H9 (cell line): Measurements from ENCODE around the gene ITPR2. TPM values are rescaled to one million over a fixed set of nuclear protein-coding genes. Genes with fewer than 3 reads are reported as not detected.

ENCODE experiments used
- DNase-seq: peaks from one replicate; pipeline ENCODE4 v3.0.0-alpha.2; 2017
- H2AFZ ChIP-seq: one replicate; pipeline ENCODE4 v1.6.1; 2013; ENCODE audit warnings: mild to moderate bottlenecking, low read length, control low read depth, moderate library complexity
- H2AK5ac ChIP-seq: 2 replicates; pipeline ENCODE4 v1.6.1; 2013; ENCODE audit warnings: low read length, control low read depth, mixed read lengths; ENCODE audit not compliant: insufficient read length
- H2BK120ac ChIP-seq: one replicate; pipeline ENCODE4 v1.6.1; 2013; ENCODE audit warnings: low read depth, mild to moderate bottlenecking, low read length, control low read depth, inconsistent platforms; ENCODE audit not compliant: poor library complexity, severe bottlenecking
- H2BK12ac ChIP-seq: 2 replicates; pipeline ENCODE4 v1.6.1; 2013; ENCODE audit warnings: low read length, control low read depth, mixed read lengths, low read depth; ENCODE audit not compliant: insufficient read length
- H2BK15ac ChIP-seq: 2 replicates; pipeline ENCODE4 v1.6.1; 2013; ENCODE audit warnings: low read depth, low read length, control low read depth
- H2BK20ac ChIP-seq: one replicate; pipeline ENCODE4 v1.6.1; 2013; ENCODE audit warnings: low read depth, mild to moderate bottlenecking, low read length, control low read depth, inconsistent platforms; ENCODE audit not compliant: poor library complexity, severe bottlenecking
- H2BK5ac ChIP-seq: 2 replicates; pipeline ENCODE4 v1.6.1; 2013; ENCODE audit warnings: low read length, control low read depth, mixed read lengths; ENCODE audit not compliant: insufficient read length
- H3K14ac ChIP-seq: 2 replicates; pipeline ENCODE4 v1.6.1; 2013; ENCODE audit warnings: low read length, control low read depth; ENCODE audit not compliant: insufficient read depth
- H3K18ac ChIP-seq: 2 replicates; pipeline ENCODE4 v1.6.1; 2013; ENCODE audit warnings: low read depth, mild to moderate bottlenecking, mixed read lengths, low read length, control low read depth; ENCODE audit not compliant: insufficient read length
- H3K23ac ChIP-seq: 2 replicates; pipeline ENCODE4 v1.6.1; 2013; ENCODE audit warnings: low read length, control low read depth, mixed read lengths, low read depth; ENCODE audit not compliant: insufficient read length
- H3K23me2 ChIP-seq: 2 replicates; pipeline ENCODE4 v1.6.1; 2013; ENCODE audit warnings: low read depth, mild to moderate bottlenecking, mixed read lengths, low read length, control low read depth; ENCODE audit not compliant: insufficient read length, poor library complexity, severe bottlenecking
- H3K27ac ChIP-seq: 2 replicates; pipeline ENCODE4 v1.5.1; 2013; ENCODE audit warnings: low read length, control low read depth, mixed read lengths, low read depth; ENCODE audit not compliant: insufficient read length
- H3K27me3 ChIP-seq: 2 replicates; pipeline ENCODE4 v1.6.1; 2013; ENCODE audit warnings: low read length, control low read depth, inconsistent platforms; ENCODE audit not compliant: insufficient read depth
- H3K4ac ChIP-seq: 2 replicates; pipeline ENCODE4 v1.6.1; 2013; ENCODE audit warnings: low read depth, mild to moderate bottlenecking, control low read depth, inconsistent platforms, low read length, moderate library complexity
- H3K4me1 ChIP-seq: 2 replicates; pipeline ENCODE4 v1.6.1; 2013; ENCODE audit warnings: low read length, control low read depth, inconsistent platforms; ENCODE audit not compliant: insufficient read depth
- H3K4me2 ChIP-seq: 2 replicates; pipeline ENCODE4 v1.6.1; 2013; ENCODE audit warnings: low read length, control low read depth, mixed read lengths; ENCODE audit not compliant: insufficient read length, insufficient read depth
- H3K56ac ChIP-seq: 2 replicates; pipeline ENCODE4 v1.6.1; 2013; ENCODE audit warnings: low read depth, mild to moderate bottlenecking, mixed read lengths, low read length, control low read depth; ENCODE audit not compliant: insufficient read length
- H3K79me1 ChIP-seq: 2 replicates; pipeline ENCODE4 v1.6.1; 2013; ENCODE audit warnings: low read depth, mild to moderate bottlenecking, moderate library complexity, low read length, control low read depth, inconsistent platforms; ENCODE audit not compliant: insufficient read depth, poor library complexity, severe bottlenecking
- H3K79me2 ChIP-seq: 2 replicates; pipeline ENCODE4 v1.6.1; 2013; ENCODE audit warnings: low read length, control low read depth, inconsistent platforms; ENCODE audit not compliant: insufficient read depth
- H3K9ac ChIP-seq: 2 replicates; pipeline ENCODE4 v1.6.1; 2013; ENCODE audit warnings: low read length, control low read depth, mixed read lengths; ENCODE audit not compliant: insufficient read length; ENCODE audit errors: extremely low read depth
- H3K9me3 ChIP-seq: one replicate; pipeline ENCODE4 v1.6.1; 2013; ENCODE audit warnings: low read depth, low read length, inconsistent platforms; ENCODE audit not compliant: control insufficient read depth
- H3T11ph ChIP-seq: one replicate; pipeline ENCODE4 v1.6.1; 2013; ENCODE audit warnings: mild to moderate bottlenecking, low read length, control low read depth, inconsistent platforms
- H4K20me1 ChIP-seq: one replicate; pipeline ENCODE4 v1.6.1; 2013; ENCODE audit not compliant: control insufficient read depth, insufficient read length, insufficient read depth
- H4K5ac ChIP-seq: 2 replicates; pipeline ENCODE4 v1.6.1; 2013; ENCODE audit warnings: low read depth, mild to moderate bottlenecking, mixed read lengths, low read length, control low read depth; ENCODE audit not compliant: insufficient read length
- H4K8ac ChIP-seq: replicated peaks from 2 replicates; pipeline ENCODE4 v1.6.1; 2013; ENCODE audit warnings: low read length, control low read depth, mixed read lengths, low read depth; ENCODE audit not compliant: insufficient read length
- H4K91ac ChIP-seq: 2 replicates; pipeline ENCODE4 v1.6.1; 2013; ENCODE audit warnings: low read depth, mild to moderate bottlenecking, moderate library complexity, mixed read lengths, low read length, control low read depth; ENCODE audit not compliant: insufficient read length
- H3K27ac Mint-ChIP-seq, 3 experiments: 2 replicates in 2 of 3; 3 replicates in 1 of 3; pipeline ENCODE4 v1.8.0; 2020 to 2021; ENCODE audit warnings: mixed read lengths in 3 of 3, mild to moderate bottlenecking in 1 of 3, moderate library complexity in 1 of 3
- H3K27me3 Mint-ChIP-seq: 2 replicates; pipeline ENCODE4 v1.8.0; 2021; ENCODE audit warnings: low read depth, mild to moderate bottlenecking, moderate library complexity, mixed read lengths
- H3K36me3 Mint-ChIP-seq, 3 experiments: 2 replicates in 2 of 3; 3 replicates in 1 of 3; pipeline ENCODE4 v1.8.0; 2020 to 2021; ENCODE audit warnings: low read depth in 3 of 3, mixed read lengths in 3 of 3; ENCODE audit not compliant: insufficient read depth in 1 of 3
- H3K4me1 Mint-ChIP-seq, 2 experiments: 2 replicates each; pipeline ENCODE4 v1.8.0; 2020; ENCODE audit warnings: mixed read lengths in 2 of 2
- H3K4me3 Mint-ChIP-seq, 2 experiments: 2 replicates in 1 of 2; 3 replicates in 1 of 2; pipeline ENCODE4 v1.8.0; 2020 to 2021; ENCODE audit warnings: mild to moderate bottlenecking in 2 of 2, mixed read lengths in 2 of 2, moderate library complexity in 1 of 2
- H3K9me3 Mint-ChIP-seq, 2 experiments: 2 replicates in 1 of 2; 3 replicates in 1 of 2; pipeline ENCODE4 v1.8.0; 2020; ENCODE audit warnings: mild to moderate bottlenecking in 2 of 2, mixed read lengths in 2 of 2, moderate library complexity in 1 of 2
- whole genome bisulfite sequencing: extraction: QIAGEN DNeasy Blood & Tissue Kit; methylation state at CpG from one replicate; pipeline ENCODE4 v1.1.7; 2013; ENCODE audit warnings: missing lambda C conversion rate, low lambda C conversion rate, mixed read lengths; ENCODE audit not compliant: insufficient read length; ENCODE audit errors: extremely low coverage; 5-methylcytosine and 5-hydroxymethylcytosine counted together
- total RNA-seq: library from RNA; stranded (reverse); gene quantifications from 2 replicates; pipeline ENCODE4 v1.2.1, GENCODE V29; 2021
- TF ChIP-seq, protein P1 (sequence below): fragments of 200-600 bp; sonication (generic); conservative IDR thresholded peaks from 3 replicates; pipeline ENCODE4 v1.8.0; 2021; ENCODE audit warnings: antibody characterized with exemption, mild to moderate bottlenecking

The ITPR2 gene
- total RNA-seq, 1 experiment from 2014 or later: 14.8 TPM

DNA sequence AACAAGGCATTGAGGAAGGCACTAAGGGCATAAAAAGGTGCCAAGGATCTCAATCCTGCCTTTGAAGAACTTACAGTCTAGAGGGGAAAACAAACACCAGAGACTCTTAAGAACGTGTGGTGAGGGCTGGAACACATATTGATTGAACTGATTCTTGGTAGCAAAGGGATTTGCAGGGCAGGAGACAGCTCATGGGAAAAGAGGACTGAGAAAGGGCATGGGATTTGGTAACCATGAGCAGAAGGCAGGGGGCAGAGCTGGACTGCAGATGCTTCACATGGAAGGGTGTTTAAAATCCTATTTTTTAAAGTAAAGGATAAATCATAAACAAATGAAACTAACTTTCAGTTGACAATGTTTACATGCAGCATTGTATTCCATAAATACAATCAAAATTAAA, 203.1 kb downstream of the ITPR2 start:
- Histone ChIP-seq H3K14ac (no peak overlapping the region), H3T11ph (no peak overlapping the region), H2AFZ (no peak overlapping the region), H4K8ac (no peak overlapping the region), H3K27me3 (no peaks in the 10 kb centered on the region), H3K4ac (no peak overlapping the region), H4K20me1 (no peaks in the 10 kb centered on the region), H2BK15ac (no peak overlapping the region), H2AK5ac (no peak overlapping the region), H3K27ac (no peak overlapping the region), H3K9ac (no peak overlapping the region), H3K79me1 (no peaks in the 10 kb centered on the region), H3K79me2 (no peaks in the 10 kb centered on the region), H3K56ac (no peak overlapping the region), H2BK12ac (no peak overlapping the region), H2BK5ac (no peak overlapping the region), H3K18ac (no peak overlapping the region), H3K23me2 (no peaks in the 10 kb centered on the region), H2BK120ac (no peak overlapping the region), H2BK20ac (no peak overlapping the region), H3K23ac (no peak overlapping the region), H3K4me1 (peaks cover 2% of the 10 kb centered on the region; the same call in 1 of the 2 replicates), H4K91ac (no peak overlapping the region), H3K9me3 (no peaks in the 10 kb centered on the region), H4K5ac (no peak overlapping the region), H3K4me2 (no peak overlapping the region)
- Mint-ChIP-seq H3K27ac (peak overlapping the region; percentile 28 to 76 (median 70); a peak in 4 of 7 replicates), H3K27me3 (no peaks in the 10 kb centered on the region), H3K36me3 (peaks cover 0 to 25% (median 5%) of the 10 kb centered on the region in 3 experiments; a peak in 4 of 7 replicates), H3K4me3 (no peak overlapping the region), H3K9me3 (no peaks in the 10 kb centered on the region), H3K4me1 (peaks cover 33 to 40% of the 10 kb centered on the region in 2 experiments)
- WGBS: no CpG with 5 or more reads among the region's 1 CpG
- no peak for DNase-seq
- TF ChIP-seq, protein P1, sequence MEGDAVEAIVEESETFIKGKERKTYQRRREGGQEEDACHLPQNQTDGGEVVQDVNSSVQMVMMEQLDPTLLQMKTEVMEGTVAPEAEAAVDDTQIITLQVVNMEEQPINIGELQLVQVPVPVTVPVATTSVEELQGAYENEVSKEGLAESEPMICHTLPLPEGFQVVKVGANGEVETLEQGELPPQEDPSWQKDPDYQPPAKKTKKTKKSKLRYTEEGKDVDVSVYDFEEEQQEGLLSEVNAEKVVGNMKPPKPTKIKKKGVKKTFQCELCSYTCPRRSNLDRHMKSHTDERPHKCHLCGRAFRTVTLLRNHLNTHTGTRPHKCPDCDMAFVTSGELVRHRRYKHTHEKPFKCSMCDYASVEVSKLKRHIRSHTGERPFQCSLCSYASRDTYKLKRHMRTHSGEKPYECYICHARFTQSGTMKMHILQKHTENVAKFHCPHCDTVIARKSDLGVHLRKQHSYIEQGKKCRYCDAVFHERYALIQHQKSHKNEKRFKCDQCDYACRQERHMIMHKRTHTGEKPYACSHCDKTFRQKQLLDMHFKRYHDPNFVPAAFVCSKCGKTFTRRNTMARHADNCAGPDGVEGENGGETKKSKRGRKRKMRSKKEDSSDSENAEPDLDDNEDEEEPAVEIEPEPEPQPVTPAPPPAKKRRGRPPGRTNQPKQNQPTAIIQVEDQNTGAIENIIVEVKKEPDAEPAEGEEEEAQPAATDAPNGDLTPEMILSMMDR: peak; percentile 55; the same call in 2 of the 3 replicates
